Urothelium cell line (cell line): ENCODE measurements around the gene MIER2.

ENCODE experiments used
- DNase-seq: peaks from one replicate; pipeline ENCODE4 v3.0.0; 2011; ENCODE audit warnings: low spot score, mixed read lengths
- FAIRE-seq: peaks from 2 replicates; lab custom pipeline; 2011; peaks lifted over from hg19 to GRCh38; lab: Jason Lieb, UNC

Gene MIER2

GRCh38 chr19:335486-336066 is 9.0 kb downstream of the MIER2 start:
- FAIRE-seq (no peak), DNase-seq (no peak)

- FAIRE-seq, result no peak
- no peak for DNase-seq
These were observed 9.5 kb downstream of the MIER2 start for GRCh38 chr19:335072-335471.

GRCh38 chr19:334296-335071 is 10.1 kb downstream of the MIER2 start:
- DNase-seq (no peak), FAIRE-seq (no peak)

- FAIRE-seq, result no peak
- no peak for DNase-seq
These were observed 14.1 kb downstream of the MIER2 start for GRCh38 chr19:330503-330902.

GRCh38 chr19:329876-330275 is 14.7 kb downstream of the MIER2 start:
- DNase-seq (no peak), FAIRE-seq (no peak)

- DNase-seq (no peak), FAIRE-seq (no peak)
These were observed 16.5 kb downstream of the MIER2 start for GRCh38 chr19:328025-328505.

GRCh38 chr19:327291-328024 is 17.1 kb downstream of the MIER2 start:
- DNase-seq (no peak), FAIRE-seq (no peak)

GRCh38 chr19:326871-327270 is 17.7 kb downstream of the MIER2 start:
- DNase-seq (no peak), FAIRE-seq (no peak)

- FAIRE-seq (no peak), DNase-seq (no peak)
These were observed 18.5 kb downstream of the MIER2 start for GRCh38 chr19:325937-326565.

GRCh38 chr19:325173-325936 is 19.2 kb downstream of the MIER2 start:
- FAIRE-seq (no peak), DNase-seq (no peak)

- FAIRE-seq, result no peak
These were observed 19.9 kb downstream of the MIER2 start for GRCh38 chr19:324716-325115.

GRCh38 chr19:322616-323015 is 22.0 kb downstream of the MIER2 start:
- FAIRE-seq (no peak), DNase-seq (no peak)

More at GRCh38 chr19:324716-325115, 19.9 kb downstream of the MIER2 start:
- no peak for DNase-seq

GRCh38 chr19:318509-318774 is 26.2 kb downstream of the MIER2 start:
- DNase-seq, result no peak
- no peak for FAIRE-seq

- DNase-seq (no peak), FAIRE-seq (no peak)
These were observed 26.7 kb downstream of the MIER2 start for GRCh38 chr19:317710-318508.

GRCh38 chr19:315811-316210 is 28.8 kb downstream of the MIER2 start:
- no peak for DNase-seq

GRCh38 chr19:313988-314815 is 30.4 kb downstream of the MIER2 start:
- no peak for FAIRE-seq
- no peak for DNase-seq

More at GRCh38 chr19:315811-316210, 28.8 kb downstream of the MIER2 start:
- no peak for FAIRE-seq

GRCh38 chr19:313169-313987 is 31.2 kb downstream of the MIER2 start:
- DNase-seq (no peak), FAIRE-seq (no peak)

GRCh38 chr19:311813-312261 is 32.8 kb downstream of the MIER2 start:
- no peak for FAIRE-seq
- DNase-seq, result no peak
